Caco-2 (cell line): ENCODE measurements around the gene DPF3. TPM values are rescaled to one million over a fixed set of nuclear protein-coding genes. Genes with fewer than 3 reads are reported as not detected.

ENCODE experiments used
- BruUV-seq: library from RNA; stranded (reverse); fragments of 400-500 nt; replicated peaks from 2 replicates; lab custom pipeline; 2021; lab: Mats Ljungman, UMichigan
- CTCF ChIA-PET: fragments of 300-600 bp; sonication (Branson Sonifier 250); formaldehyde crosslinking; loops from one replicate; lab custom pipeline; 2022; ENCODE audit warnings: antibody characterized with exemption; lab: Charles Lee
- POLR2A ChIA-PET: fragments of 300-600 bp; sonication (Branson Sonifier 250); formaldehyde crosslinking; loops from one replicate; lab custom pipeline; 2022; ENCODE audit warnings: antibody characterized with exemption; lab: Charles Lee
- DNase-seq, 2 experiments: peaks; one replicate each; pipeline versions ENCODE4 v3.0.0 to v3.0.0-alpha.2; 2020 to 2022
- H3K27me3 ChIP-seq: replicated peaks from 2 replicates; pipeline ENCODE4 v1.6.0; 2011; ENCODE audit warnings: low read length; ENCODE audit not compliant: control insufficient read depth, insufficient read depth
- H3K36me3 ChIP-seq: 2 replicates; pipeline ENCODE4 v1.5.1; 2011; ENCODE audit warnings: low read length; ENCODE audit not compliant: control insufficient read depth, insufficient read depth
- H3K4me1 ChIP-seq: fragments of 250-450 bp; sonication (Bioruptor Pico); 2 replicates; pipeline ENCODE4 v1.5.1; 2020; ENCODE audit warnings: mild to moderate bottlenecking
- H3K4me3 ChIP-seq: 2 replicates; pipeline ENCODE4 v1.5.1; 2011; ENCODE audit warnings: low read depth, mild to moderate bottlenecking, control low read depth, low read length
- H3K9me3 ChIP-seq: fragments of 250-450 bp; sonication (Bioruptor Pico); 2 replicates; pipeline ENCODE4 v1.5.1; 2020; ENCODE audit warnings: mild to moderate bottlenecking, moderate library complexity
- H3K27ac Mint-ChIP-seq: one replicate; pipeline ENCODE4 v1.8.0; 2022; ENCODE audit warnings: mixed read lengths; ENCODE audit not compliant: unreplicated experiment
- H3K27me3 Mint-ChIP-seq: one replicate; pipeline ENCODE4 v1.8.0; 2022; ENCODE audit warnings: mixed read lengths; ENCODE audit not compliant: insufficient read depth, unreplicated experiment
- H3K36me3 Mint-ChIP-seq: one replicate; pipeline ENCODE4 v1.8.0; 2022; ENCODE audit warnings: mild to moderate bottlenecking, mixed read lengths; ENCODE audit not compliant: insufficient read depth, unreplicated experiment
- H3K4me1 Mint-ChIP-seq: one replicate; pipeline ENCODE4 v1.8.0; 2022; ENCODE audit warnings: low read depth, mixed read lengths; ENCODE audit not compliant: unreplicated experiment
- H3K4me3 Mint-ChIP-seq: one replicate; pipeline ENCODE4 v1.8.0; 2022; ENCODE audit warnings: mild to moderate bottlenecking, moderate library complexity, mixed read lengths; ENCODE audit not compliant: unreplicated experiment
- H3K9me3 Mint-ChIP-seq: one replicate; pipeline ENCODE4 v1.8.0; 2022; ENCODE audit warnings: mixed read lengths; ENCODE audit not compliant: unreplicated experiment
- CTCF ChIP-seq, 2 experiments: fragments of 200-600 bp in 1 of 2; IDR thresholded peaks; 1 replicate in 1 of 2; 2 replicates in 1 of 2; pipeline versions ENCODE4 v1.5.1 to v1.8.0; 2011 to 2022; ENCODE audit warnings: antibody characterized with exemption in 1 of 2, control low read depth in 1 of 2, inconsistent platforms in 1 of 2, low read depth in 1 of 2, low read length in 1 of 2, mild to moderate bottlenecking in 1 of 2, moderate library complexity in 1 of 2; ENCODE audit not compliant: insufficient read depth in 1 of 2, severe bottlenecking in 1 of 2, unreplicated experiment in 1 of 2
- intact Hi-C: fragments of 100-400 bp; cut with micrococcal nuclease; formaldehyde crosslinking; loops from one replicate; pipeline ENCODE4 v1.10.0; 2022; ENCODE audit not compliant: unreplicated experiment
- total RNA-seq: library from RNA; stranded (reverse); gene quantifications from 2 replicates; pipeline ENCODE4 v1.2.3, GENCODE V29; 2022

The DPF3 gene
- total RNA-seq, 1 experiment from 2014 or later: not detected

GRCh38 chr14:72788255-72788654 lies 105.6 kb downstream of the DPF3 start:
- ChIA-PET CTCF (no interaction called here), POLR2A (no interaction called here)
- no peak overlapping the region for H3K4me3 Mint-ChIP-seq
- no peak for DNase-seq
- Histone ChIP-seq H3K4me3 (no peak overlapping the region), H3K27me3 (no peaks in the 10 kb centered on the region), H3K36me3 (no peaks in the 10 kb centered on the region), H3K4me1 (peaks cover 7% of the 10 kb centered on the region; the same call in 1 of the 2 replicates), H3K9me3 (no peaks in the 10 kb centered on the region)
- H3K9me3 Mint-ChIP-seq: no peaks in the 10 kb centered on the region
- BruUV-seq: no TSS peak
- no peak overlapping the region for H3K27ac Mint-ChIP-seq
- peaks cover 12% of the 10 kb centered on the region for H3K4me1 Mint-ChIP-seq
- intact Hi-C loops: no loop called here
- H3K36me3 Mint-ChIP-seq: no peaks in the 10 kb centered on the region
- no peaks in the 10 kb centered on the region for H3K27me3 Mint-ChIP-seq
- TF ChIP-seq CTCF (IDR thresholded peaks at IDR 0.05; ENCODE audit: insufficient read depth in 1 of 2, low read depth in 1 of 2, low read length in 1 of 2, severe bottlenecking in 1 of 2, unreplicated experiment in 1 of 2): no peak

- Histone ChIP-seq H3K27me3 (no peaks in the 10 kb centered on the region), H3K4me3 (no peak overlapping the region), H3K9me3 (no peaks in the 10 kb centered on the region), H3K36me3 (no peaks in the 10 kb centered on the region), H3K4me1 (peaks cover 7% of the 10 kb centered on the region; the same call in 1 of the 2 replicates)
- H3K4me1 Mint-ChIP-seq: peaks cover 15% of the 10 kb centered on the region
- CTCF ChIA-PET: no interaction called here
- POLR2A ChIA-PET: no interaction called here
- no peak overlapping the region for H3K27ac Mint-ChIP-seq
- no peaks in the 10 kb centered on the region for H3K9me3 Mint-ChIP-seq
- no peak for DNase-seq
- H3K27me3 Mint-ChIP-seq: no peaks in the 10 kb centered on the region
- intact Hi-C loops: no loop called here
- no peaks in the 10 kb centered on the region for H3K36me3 Mint-ChIP-seq
- H3K4me3 Mint-ChIP-seq: no peak overlapping the region
- TF ChIP-seq CTCF (IDR thresholded peaks at IDR 0.05; ENCODE audit: insufficient read depth in 1 of 2, low read depth in 1 of 2, low read length in 1 of 2, severe bottlenecking in 1 of 2, unreplicated experiment in 1 of 2): no peak
- BruUV-seq: no TSS peak
Measured at GRCh38 chr14:72787841-72788240, 106.1 kb downstream of the DPF3 start.

- no peaks in the 10 kb centered on the region for H3K27me3 ChIP-seq
- no peaks in the 10 kb centered on the region for H3K9me3 ChIP-seq
- POLR2A ChIA-PET: no interaction called here
- Mint-ChIP-seq H3K36me3 (no peaks in the 10 kb centered on the region), H3K27me3 (no peaks in the 10 kb centered on the region), H3K27ac (no peak overlapping the region), H3K4me1 (peaks cover 19% of the 10 kb centered on the region), H3K4me3 (no peak overlapping the region), H3K9me3 (no peaks in the 10 kb centered on the region)
- TF ChIP-seq CTCF (IDR thresholded peaks at IDR 0.05; ENCODE audit: insufficient read depth in 1 of 2, low read depth in 1 of 2, low read length in 1 of 2, severe bottlenecking in 1 of 2, unreplicated experiment in 1 of 2): no peak
- CTCF ChIA-PET: no interaction called here
- no peaks in the 10 kb centered on the region for H3K36me3 ChIP-seq
- BruUV-seq: no TSS peak
- H3K4me3 ChIP-seq: no peak overlapping the region
- peaks cover 14% of the 10 kb centered on the region for H3K4me1 ChIP-seq
- DNase-seq: no peak
- intact Hi-C loops: no loop called here
Measured at GRCh38 chr14:72786378-72787350, 107.2 kb downstream of the DPF3 start.
